ENCODE results near the gene CDK19.

CDK19 gene

GRCh38 chr6:110703010-110703905 lies 112.0 kb downstream of the CDK19 start:
- no peak for DNase-seq (ENCODE audit: low read depth)

GRCh38 chr6:110699780-110700179 lies 115.5 kb downstream of the CDK19 start:
- DNase-seq (ENCODE audit: low read depth): no peak

- no peak for DNase-seq (ENCODE audit: low read depth)
Measured at GRCh38 chr6:110693994-110694393, 121.3 kb downstream of the CDK19 start.

DNA sequence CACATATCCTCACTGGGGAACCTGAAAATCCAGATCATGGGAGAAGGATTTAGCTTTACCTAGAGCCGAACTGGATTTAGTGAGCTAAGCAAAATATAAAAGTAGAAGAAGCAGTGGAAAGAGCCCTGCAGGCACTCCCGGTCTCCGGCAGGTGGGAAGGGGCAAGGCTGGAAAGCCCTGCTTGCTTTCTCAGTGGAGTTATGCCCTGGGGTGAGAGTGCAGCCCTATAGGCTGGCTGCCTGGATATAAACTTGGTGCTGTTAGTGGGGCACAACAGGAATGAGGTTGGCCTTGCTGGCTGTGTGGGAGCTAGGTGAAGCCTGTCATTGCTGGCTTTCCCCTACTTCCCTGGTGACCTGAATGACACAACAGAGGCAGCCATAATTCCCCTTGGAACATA lies 122.0 kb downstream of the CDK19 start:
- DNase-seq (ENCODE audit: low read depth): no peak

DNA sequence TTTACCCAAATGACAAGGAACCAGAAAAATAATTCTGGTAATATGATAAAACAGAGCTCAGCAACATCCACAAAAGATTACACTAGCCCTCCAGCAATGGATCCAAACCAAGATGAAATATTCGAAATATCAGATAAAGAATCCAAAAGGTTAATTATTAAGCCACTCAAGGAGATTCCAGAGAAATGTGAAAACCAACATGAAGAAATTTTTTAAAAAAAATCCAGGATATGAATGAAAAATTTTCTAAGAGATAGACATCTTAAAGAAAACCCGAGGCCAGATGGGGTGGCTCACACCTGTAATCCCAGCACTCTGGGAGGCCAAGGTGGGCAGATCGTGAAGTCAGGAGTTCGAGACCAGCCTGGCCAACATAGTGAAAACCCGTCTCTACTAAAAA lies 124.4 kb downstream of the CDK19 start:
- no peak for DNase-seq (ENCODE audit: low read depth)

DNA sequence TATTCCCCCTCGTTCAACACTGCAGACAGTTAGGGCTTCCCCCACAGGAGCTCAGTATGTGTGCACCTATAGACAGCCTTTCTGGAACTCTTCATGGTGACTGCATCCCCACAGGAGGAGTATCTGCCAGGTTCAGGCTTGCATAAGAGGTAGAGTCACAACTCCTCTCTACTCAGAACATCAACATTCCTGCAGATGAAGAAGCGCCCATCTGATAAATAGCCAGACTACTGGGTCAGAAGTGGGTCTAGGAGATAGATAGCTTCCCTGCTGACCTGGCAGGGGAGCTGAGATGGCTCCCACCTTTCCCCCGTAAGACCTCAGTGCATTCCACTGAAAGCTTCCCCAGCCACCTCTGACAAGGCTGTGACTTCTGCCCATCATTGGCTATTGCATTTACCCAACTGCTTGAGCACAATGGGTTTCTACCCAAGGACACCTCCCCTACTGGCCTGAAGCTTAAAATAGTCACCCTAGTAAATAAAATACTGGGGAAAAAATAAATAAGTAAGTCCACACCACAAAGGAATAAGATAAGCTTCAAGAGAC lies 125.1 kb downstream of the CDK19 start:
- DNase-seq (ENCODE audit: low read depth): no peak

- DNase-seq (ENCODE audit: low read depth): no peak
Measured at GRCh38 chr6:110689275-110689935, 125.9 kb downstream of the CDK19 start.

DNA sequence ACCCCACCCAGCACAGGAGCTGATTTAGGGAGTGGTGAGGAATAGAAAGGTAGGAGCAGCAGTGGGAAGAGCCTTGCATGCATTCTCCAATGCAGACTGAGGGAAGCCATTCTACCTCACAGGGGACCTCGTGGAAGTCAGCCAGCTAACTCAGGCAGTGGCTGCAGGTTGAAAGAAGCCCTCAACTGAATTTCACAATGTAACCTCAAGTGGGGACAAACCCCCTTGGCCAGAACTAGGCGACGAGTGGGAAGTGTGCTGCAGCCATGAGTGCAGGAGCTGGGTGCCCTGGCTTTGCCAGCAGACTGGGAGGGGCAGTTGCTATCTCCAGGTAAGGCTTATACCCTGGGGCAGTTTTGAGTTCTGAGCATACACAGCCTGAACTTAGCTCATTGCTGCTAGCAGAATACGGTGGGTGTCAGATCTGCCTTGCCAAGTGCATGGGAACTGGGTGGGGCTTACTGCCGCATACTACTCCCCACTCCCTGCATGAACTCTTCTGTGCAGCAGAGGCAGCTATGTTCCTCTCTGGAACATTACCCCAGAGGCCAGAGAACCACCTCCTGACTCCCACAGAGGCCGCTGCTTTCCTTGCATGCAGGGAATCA lies 126.5 kb downstream of the CDK19 start:
- no peak for DNase-seq (ENCODE audit: low read depth)

DNA sequence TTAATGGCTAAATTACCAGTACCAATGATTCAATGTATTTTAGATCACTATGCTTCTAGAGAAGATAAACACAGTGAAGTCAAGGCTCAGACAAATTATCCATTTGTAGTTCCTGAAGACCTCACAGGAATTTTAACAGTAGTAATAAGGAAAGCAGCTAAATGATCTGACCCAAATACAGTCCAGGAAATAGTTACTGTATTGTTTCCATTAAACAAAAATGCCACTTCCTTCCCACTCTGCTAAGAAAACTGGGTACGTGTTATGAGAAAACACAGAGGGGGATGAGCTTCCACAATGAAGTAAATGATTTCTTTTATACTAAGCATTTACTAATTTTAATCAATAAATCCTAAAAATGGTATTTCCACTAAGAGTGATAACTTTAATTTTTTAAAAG lies 127.9 kb downstream of the CDK19 start:
- no peak for DNase-seq (ENCODE audit: low read depth)

- DNase-seq (ENCODE audit: low read depth): no peak
Measured at GRCh38 chr6:110683241-110683640, 132.0 kb downstream of the CDK19 start.

DNA sequence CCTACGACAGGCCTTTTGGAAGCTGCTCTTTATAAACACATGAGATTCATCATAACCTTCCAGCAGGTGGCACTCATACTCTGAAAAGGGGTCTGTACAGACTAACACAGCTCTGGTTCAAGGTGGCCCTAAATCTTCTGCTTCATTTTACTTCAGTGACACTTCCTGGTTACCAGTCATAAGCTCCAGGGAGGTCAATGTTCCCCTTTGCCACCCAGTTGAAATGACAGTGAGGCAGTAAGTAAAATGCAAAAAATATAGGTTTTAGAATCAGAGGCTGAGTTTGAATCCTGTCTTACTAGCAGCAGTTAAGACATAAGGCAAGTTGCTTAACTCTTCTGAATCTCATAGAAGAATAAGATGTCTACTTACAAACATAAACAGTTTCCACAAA lies 132.8 kb downstream of the CDK19 start:
- DNase-seq (ENCODE audit: low read depth): peak; percentile 54

DNA sequence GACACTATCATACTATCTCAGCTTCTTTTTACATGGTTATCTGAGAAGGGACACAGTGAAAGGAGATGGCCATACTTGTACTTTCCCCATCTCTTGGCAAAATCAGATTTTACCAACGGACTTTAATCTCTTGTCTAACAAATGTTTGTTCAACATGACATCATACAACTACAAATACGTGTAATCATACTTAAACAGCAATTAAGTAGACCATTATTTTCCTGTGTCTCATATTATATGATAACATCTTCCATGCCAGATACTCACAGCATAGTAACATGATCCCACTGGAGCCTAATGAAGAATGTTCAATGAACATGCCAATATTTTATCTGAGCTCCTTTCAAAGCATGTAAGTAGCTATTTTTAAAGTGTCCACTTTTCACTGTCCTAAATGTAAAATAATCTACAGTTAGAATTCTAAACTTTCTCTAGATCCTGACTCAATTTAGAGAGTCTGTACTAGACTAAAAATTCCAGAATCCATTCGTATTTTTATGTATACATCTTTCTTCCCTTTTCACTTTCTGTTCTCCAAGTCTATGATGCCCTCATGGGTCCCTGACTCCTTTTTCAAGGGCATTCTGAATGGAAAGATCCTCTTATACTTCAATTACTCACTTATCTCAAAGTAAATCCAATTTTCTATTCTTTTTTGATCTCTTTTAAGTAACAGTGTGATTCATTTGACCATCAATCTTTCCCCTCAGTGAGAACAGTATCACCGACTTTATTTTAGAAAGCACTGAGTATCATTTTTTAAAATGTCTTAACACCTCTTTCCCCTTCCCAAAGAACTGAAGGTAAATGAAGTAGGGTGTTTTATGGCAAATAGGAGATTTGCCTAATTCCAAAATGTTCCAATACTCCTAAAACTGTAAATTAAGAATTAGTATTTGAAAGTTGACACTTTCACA lies 133.5 kb downstream of the CDK19 start:
- no peak for DNase-seq (ENCODE audit: low read depth)

- DNase-seq (ENCODE audit: low read depth): no peak
Measured at GRCh38 chr6:110676396-110676795, 138.9 kb downstream of the CDK19 start.

GRCh38 chr6:110674096-110674495 lies 141.2 kb downstream of the CDK19 start:
- DNase-seq (ENCODE audit: low read depth): no peak

DNA sequence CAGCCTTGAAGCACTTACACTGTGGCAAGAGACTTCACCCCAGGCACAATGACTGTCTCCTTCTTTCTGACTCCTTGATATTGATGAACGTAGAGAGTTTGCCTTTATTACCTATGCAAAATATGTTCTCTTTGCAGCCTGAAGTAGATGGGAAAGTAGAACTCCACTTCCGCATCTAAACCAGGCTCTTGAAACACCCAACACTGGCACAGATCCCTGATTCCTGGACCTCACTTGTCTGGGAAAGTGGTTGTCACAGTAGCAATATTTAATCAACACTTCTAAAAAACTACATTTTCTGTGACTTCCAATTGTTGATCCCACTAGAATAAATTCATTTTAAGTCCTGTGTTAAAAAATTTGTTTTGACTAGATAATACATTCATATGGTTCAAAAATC lies 143.1 kb downstream of the CDK19 start:
- no peak for DNase-seq (ENCODE audit: low read depth)

GRCh38 chr6:110671447-110671846 lies 143.8 kb downstream of the CDK19 start:
- no peak for DNase-seq (ENCODE audit: low read depth)

GRCh38 chr6:110665600-110665999 lies 149.7 kb downstream of the CDK19 start:
- no peak for DNase-seq (ENCODE audit: low read depth)

DNA sequence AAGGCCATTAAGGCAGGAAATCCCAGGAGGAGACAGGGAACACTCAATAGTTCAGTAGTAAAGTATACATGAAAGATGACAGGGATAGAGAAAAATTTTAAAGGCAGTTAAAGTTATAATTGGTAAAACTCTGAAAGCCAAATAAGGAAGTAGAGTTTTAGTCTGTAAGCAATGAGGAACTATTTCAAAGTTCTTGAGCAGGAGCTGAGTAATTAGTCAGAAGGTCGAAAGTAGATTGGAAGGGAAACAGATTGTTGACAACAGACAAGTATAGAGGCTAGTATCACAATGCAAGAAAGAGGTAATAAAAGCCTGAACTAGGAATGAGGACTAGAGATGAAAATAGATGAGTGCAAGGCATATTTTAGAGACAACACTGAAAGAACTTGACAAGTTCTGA lies 150.3 kb downstream of the CDK19 start:
- no peak for DNase-seq (ENCODE audit: low read depth)

DNA sequence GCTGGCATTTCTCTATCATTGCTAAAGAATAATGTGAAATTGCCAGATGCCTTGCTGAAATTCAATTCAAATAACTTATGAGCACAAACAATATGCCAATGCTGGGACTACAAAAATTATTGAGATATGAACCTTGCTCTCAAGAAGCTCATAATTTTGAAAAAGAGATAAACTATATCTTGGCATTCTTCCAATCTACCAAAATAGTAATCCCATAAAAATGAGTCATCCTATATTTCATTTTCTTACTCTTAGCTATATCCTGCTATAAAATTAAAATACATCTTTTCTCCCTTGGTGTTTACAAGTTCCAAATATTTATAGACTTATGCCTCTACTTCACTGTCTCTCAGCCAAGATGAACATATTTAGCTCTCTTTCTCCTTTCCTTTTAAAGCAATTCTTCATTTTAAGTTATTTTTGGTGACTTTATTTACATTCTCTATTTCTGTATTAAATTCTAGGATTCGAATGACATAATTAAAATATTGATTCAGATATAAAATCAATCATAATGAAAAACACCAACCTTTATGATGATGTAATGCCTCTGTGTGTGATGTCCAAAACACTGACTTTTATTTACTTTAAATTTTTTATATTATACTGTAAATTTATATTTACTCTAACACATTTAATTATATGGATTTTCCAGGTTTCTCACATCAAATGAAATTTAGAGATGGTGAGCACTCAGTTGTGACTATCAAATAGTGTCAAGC lies 152.6 kb downstream of the CDK19 start:
- DNase-seq (ENCODE audit: low read depth): no peak

DNA sequence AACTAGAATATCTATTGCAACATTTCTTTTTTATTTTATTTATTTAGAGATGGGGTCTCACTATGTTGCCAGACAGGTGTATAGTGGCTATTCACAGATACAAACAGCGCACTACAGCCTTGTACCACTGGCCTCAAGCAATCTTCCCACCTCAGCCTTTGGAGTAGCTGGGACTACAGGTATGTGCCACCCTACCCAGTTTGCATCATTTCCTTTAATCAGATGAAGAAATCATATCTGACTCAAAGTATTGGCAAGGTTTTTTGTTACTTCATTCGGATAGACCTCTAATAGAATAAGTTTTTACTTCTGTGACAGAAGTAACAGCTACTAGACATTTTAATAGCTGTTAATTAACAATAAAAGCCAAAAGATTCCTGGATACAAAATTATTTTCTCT lies 153.9 kb downstream of the CDK19 start:
- DNase-seq (ENCODE audit: low read depth): no peak

- no peak for DNase-seq (ENCODE audit: low read depth)
Measured at GRCh38 chr6:110660066-110660655, 155.1 kb downstream of the CDK19 start.
